Transverse colon (tissue), 4 donors: ENCODE measurements around the gene TRUB2. TPM values are rescaled to one million over a fixed set of nuclear protein-coding genes. Genes with fewer than 3 reads are reported as not detected.

Source experiments
- DNase-seq: peaks from one replicate; pipeline ENCODE4 v3.0.0-alpha.2; 2019
- H3K27ac ChIP-seq, 4 donors: fragments of 200-600 bp; sonication (generic); 2 replicates each; pipeline ENCODE4 v1.5.1; 2016 to 2018; ENCODE audit warnings: inconsistent platforms in 4 of 4
- H3K27me3 ChIP-seq: fragments of 200-600 bp; sonication (generic); 2 replicates; pipeline ENCODE4 v1.5.1; 2017; ENCODE audit warnings: inconsistent platforms
- H3K36me3 ChIP-seq, 4 donors: fragments of 200-600 bp; sonication (generic); 2 replicates each; pipeline ENCODE4 v1.5.1; 2017 to 2019; ENCODE audit warnings: inconsistent platforms in 4 of 4
- H3K4me1 ChIP-seq, 4 donors: fragments of 200-600 bp; sonication (generic); 2 replicates each; pipeline ENCODE4 v1.5.1; 2017 to 2020; ENCODE audit warnings: inconsistent platforms in 4 of 4
- H3K4me3 ChIP-seq, 4 donors: fragments of 200-600 bp; sonication (generic); 1 replicate in 1 of 4; 2 replicates in 3 of 4; pipeline versions ENCODE4 v1.5.1 to v1.6.1; 2017 to 2019; ENCODE audit warnings: inconsistent platforms in 4 of 4
- H3K9me3 ChIP-seq, 2 donors: fragments of 200-600 bp; sonication (generic); 2 replicates each; pipeline ENCODE4 v1.5.1; 2017 to 2019; ENCODE audit warnings: inconsistent platforms in 2 of 2
- WGBS, 2 donors: methylation state at CpG; one replicate each; pipeline ENCODE4 v1.1.5; 2018; ENCODE audit warnings: low coverage in 1 of 2; 5-methylcytosine and 5-hydroxymethylcytosine counted together
- in situ Hi-C, 4 donors: fragments of 200-750 bp; cut with MboI; loops; one replicate each; pipeline versions ENCODE4 v1.15.0 to v1.15.1; 2017; ENCODE audit warnings: low sequenced_read_pairs in 3 of 4, low pct_ligation_motif_present in 1 of 4, low pct_unique_long_range_greater_than_20kb in 1 of 4
- intact Hi-C: fragments of 100-400 bp; cut with DNase I; formaldehyde crosslinking; loops from one replicate; pipeline ENCODE4 v1.15.1; 2023; ENCODE audit warnings: low total_unique reads
- total RNA-seq, 4 donors: library from RNA; depleted of rRNA; stranded (reverse); fragments of >200 nt; gene quantifications; one replicate each; pipeline ENCODE4 v1.1.0, GENCODE V29; 2016
- TF ChIP-seq, protein P1 (sequence below), 5 experiments: fragments of 200-600 bp in 3 of 5; fragments of 450-650 bp in 2 of 5; sonication (generic) in 3 of 5; IDR thresholded peaks; 1 replicate in 2 of 5; 2 replicates in 3 of 5; pipeline ENCODE4 v1.5.1; 2016 to 2017; ENCODE audit warnings: antibody characterized with exemption in 5 of 5, inconsistent platforms in 3 of 5, mild to moderate bottlenecking in 2 of 5, moderate library complexity in 1 of 5

The TRUB2 gene
- total RNA-seq, 4 donors from 2014 or later: 6.0 to 47.0 (median 12.5) TPM

DNA sequence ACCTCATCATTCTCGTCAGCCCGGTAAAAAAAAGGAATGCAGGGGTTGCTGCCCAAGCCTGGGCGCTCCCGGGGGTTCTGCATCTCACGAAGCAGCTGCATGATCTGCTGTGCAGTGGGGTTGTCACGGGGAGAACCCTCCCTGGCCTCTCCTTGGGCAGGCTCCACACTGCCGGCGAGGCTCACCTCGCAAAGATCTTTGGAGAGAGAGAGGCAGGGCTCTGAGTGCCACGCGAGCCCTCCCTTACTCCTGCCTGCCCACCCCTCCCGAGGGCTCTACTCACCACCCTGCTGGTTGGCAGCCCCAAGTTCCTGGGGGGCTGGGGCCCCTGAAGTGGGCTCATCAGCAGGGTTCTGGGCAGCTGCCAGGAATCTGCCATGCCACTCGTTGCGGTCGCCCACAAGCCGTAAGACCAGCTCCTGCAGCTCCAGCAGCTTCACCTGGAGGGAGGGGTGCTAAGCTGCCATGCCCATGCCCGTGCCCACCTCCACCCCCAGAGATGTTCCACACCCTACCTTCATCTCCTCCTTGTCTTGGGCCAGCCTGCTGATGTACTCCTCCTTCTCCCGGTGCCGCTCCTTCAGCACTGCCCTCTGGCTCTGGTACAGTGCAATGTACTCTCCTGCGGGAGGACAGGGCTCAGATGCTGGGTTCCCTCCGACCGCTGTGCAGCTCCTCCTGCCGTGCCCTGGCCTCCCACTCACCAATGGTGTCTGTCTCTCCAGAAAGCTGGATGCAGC, 65.0 kb downstream of the TRUB2 start:
- Histone ChIP-seq H3K9me3 (no peaks in the 10 kb centered on the region), H3K4me3 (no peak overlapping the region), H3K27me3 (no peaks in the 10 kb centered on the region), H3K36me3 (peaks cover 0 to 54% (median 27%) of the 10 kb centered on the region in 4 donors), H3K4me1 (no peaks in the 10 kb centered on the region), H3K27ac (no peak overlapping the region)
- intact Hi-C loops: no loop called here
- TF ChIP-seq, protein P1, sequence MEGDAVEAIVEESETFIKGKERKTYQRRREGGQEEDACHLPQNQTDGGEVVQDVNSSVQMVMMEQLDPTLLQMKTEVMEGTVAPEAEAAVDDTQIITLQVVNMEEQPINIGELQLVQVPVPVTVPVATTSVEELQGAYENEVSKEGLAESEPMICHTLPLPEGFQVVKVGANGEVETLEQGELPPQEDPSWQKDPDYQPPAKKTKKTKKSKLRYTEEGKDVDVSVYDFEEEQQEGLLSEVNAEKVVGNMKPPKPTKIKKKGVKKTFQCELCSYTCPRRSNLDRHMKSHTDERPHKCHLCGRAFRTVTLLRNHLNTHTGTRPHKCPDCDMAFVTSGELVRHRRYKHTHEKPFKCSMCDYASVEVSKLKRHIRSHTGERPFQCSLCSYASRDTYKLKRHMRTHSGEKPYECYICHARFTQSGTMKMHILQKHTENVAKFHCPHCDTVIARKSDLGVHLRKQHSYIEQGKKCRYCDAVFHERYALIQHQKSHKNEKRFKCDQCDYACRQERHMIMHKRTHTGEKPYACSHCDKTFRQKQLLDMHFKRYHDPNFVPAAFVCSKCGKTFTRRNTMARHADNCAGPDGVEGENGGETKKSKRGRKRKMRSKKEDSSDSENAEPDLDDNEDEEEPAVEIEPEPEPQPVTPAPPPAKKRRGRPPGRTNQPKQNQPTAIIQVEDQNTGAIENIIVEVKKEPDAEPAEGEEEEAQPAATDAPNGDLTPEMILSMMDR (IDR thresholded peaks at IDR 0.05): no peak
- in situ Hi-C loops: no loop called here
- 86 to 90% methylated on average over 7 to 23 of the region's 23 CpGs for WGBS, 2 donors
- no peak for DNase-seq

Other genes starting within 250 kb of the TRUB2 start
- gene PTGES2, start 194.7 kb downstream of the TRUB2 start, total RNA-seq: 100 to 1,000 TPM; 109 to 434 (median 164) TPM
- gene LCN2, start 173.0 kb downstream of the TRUB2 start, total RNA-seq: 100 to 1,000 TPM in 1 of 4 donors, 10 to 100 TPM in 2, 1 to 10 TPM in 1; 8.6 to 115 (median 37.3) TPM
- gene BBLN, start 162.2 kb downstream of the TRUB2 start, total RNA-seq: 100 to 1,000 TPM in 3 of 4 donors, 10 to 100 TPM in 1; 97.3 to 178 (median 149) TPM
- 100 to 1,000 TPM in 1 of 4 donors, 10 to 100 TPM in 3; 59.9 to 211 (median 73.0) TPM for gene CIZ1, start 130.9 kb downstream of the TRUB2 start, total RNA-seq
- 10 to 100 TPM in 2 of 4 donors, 1 to 10 TPM in 2; 7.5 to 41.8 (median 14.3) TPM for gene DNM1, start 119.1 kb downstream of the TRUB2 start, total RNA-seq
- gene GOLGA2, start 46.4 kb downstream of the TRUB2 start, total RNA-seq: 100 to 1,000 TPM in 1 of 4 donors, 10 to 100 TPM in 3; 69.9 to 206 (median 75.5) TPM
- gene SWI5, start 46.2 kb downstream of the TRUB2 start, total RNA-seq: 10 to 100 TPM in 2 of 4 donors, 1 to 10 TPM in 1, not detected in 1; 7.8 to 20.8 (median 20.8) TPM
- 100 to 1,000 TPM in 3 of 4 donors, 10 to 100 TPM in 1; 90.8 to 117 (median 109) TPM for gene COQ4, start 392 bp upstream of the TRUB2 start, total RNA-seq
- gene SLC27A4, start 18.1 kb upstream of the TRUB2 start, total RNA-seq: 10 to 100 TPM; 26.3 to 92.4 (median 44.2) TPM
- 10 to 100 TPM; 24.7 to 37.5 (median 27.9) TPM for gene URM1, start 48.9 kb upstream of the TRUB2 start, total RNA-seq
- gene CERCAM, start 98.4 kb upstream of the TRUB2 start, total RNA-seq: 10 to 100 TPM in 1 of 4 donors, 1 to 10 TPM in 3; 4.5 to 19.7 (median 7.8) TPM
- gene ODF2, start 133.6 kb upstream of the TRUB2 start, total RNA-seq: 10 to 100 TPM; 13.2 to 62.3 (median 19.8) TPM
- 100 to 1,000 TPM in 1 of 4 donors, 10 to 100 TPM in 3; 24.3 to 120 (median 58.7) TPM for gene GLE1, start 182.3 kb upstream of the TRUB2 start, total RNA-seq
- 100 to 1,000 TPM; 234 to 464 (median 328) TPM for gene SPTAN1, start 230.1 kb upstream of the TRUB2 start, total RNA-seq